GM19035 (cell line): ENCODE data around the gene ANG.

ENCODE experiments used
- ATAC-seq: cut with Tn5 transposase; IDR thresholded peaks from one replicate; pipeline ENCODE4 v1.9.1; 2021; ENCODE audit not compliant: unreplicated experiment

ANG gene

DNA sequence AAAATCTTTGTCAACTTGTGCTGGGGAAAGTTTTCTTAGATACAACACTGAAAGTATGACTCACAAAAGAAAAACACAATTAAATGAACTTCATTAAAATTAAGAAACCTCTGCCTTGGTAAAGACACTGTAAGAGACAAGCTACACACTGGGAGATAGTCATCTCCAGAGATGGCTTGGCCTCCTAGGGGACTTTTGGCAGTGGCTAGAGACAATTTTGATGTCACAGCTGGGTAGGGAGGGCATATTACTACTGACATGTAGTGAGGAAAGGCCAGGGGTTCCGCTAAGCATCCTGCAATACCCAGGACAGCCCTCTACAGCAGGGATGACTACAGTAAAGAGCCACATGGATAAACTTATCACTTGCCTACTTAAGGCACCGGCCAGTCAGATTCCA, 12.9 kb upstream of the ANG start:
- ATAC-seq = no peak

DNA sequence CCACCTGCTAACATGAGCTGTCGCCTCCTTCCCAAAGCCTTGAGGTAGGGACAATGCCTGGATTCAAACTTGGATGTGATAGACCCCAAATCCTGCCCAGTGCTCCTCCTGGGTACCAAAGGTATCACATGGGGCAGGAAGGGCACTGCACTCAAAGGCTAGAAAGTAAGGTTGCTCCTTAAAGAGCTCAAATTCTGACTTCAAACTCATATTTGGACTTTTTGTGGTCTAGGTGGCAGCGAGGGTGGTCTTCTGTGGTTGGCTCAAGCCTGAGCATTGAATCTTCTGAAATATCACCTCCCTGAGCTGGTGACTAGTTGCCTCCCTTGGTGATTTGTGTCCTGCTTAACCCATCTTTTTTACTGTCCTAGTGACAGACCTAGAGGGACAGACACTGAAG, 12.5 kb upstream of the ANG start:
- no peak for ATAC-seq

DNA sequence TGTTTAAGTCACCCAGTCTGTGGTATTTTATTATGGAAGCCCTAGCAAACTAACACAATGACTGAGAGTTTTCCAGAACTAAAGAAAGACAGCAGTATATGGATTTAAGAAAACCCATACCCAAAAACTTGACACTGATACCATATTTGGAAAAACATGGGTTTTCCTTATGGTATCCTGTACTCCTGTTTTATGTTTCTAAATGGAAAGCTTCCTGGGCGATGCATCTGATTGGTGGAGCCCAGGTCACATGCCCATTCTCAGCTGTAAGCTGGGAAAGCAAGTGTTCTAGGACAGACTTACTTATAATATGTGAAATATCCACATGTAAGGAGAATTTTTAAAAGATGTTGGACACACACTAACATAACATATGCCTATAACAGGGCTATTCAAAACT, 8.7 kb upstream of the ANG start:
- no peak for ATAC-seq

DNA sequence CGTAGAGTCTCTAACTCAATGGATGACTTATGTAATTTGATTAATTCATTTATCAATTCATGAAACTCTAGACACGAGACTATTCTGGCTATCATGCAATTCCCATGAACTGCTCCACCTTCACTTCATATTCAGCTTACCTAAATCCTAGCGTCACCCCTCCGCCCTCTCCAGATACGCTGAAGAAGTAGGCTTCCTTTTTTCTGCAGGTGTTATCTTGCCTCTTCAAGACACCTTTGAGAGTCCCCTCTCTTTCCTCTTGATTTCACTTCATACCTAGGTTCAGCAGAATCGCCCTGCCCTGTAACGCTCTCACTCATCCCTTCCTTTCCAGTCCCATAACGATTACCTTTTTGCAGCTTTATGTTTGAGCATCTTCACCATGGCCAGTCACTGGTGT, 8.2 kb upstream of the ANG start:
- no peak for ATAC-seq

DNA sequence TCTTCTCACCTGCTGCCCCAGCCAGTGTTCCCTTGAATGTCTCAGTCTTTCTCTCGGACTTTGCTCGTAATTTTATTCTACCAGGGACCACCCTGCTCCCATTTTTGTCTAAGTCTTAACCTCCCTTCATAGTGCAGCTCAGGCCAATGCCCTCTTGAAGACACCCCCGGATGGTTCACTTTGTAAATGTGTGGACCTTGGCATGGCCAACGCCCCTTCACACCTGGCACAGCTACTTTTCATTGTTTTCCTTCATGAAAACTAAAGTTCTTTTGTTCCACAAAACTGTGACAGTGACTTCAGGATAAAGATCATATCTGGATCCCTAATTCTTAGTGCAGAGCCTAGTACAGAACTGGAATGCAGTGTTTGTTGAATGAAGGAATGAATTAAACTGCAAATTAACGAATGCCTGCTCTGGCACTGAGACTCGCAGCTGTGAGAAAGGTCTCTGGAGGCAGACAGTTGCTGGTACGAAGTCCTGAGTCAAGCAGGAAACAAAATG, 7.7 kb upstream of the ANG start:
- ATAC-seq = no peak

DNA sequence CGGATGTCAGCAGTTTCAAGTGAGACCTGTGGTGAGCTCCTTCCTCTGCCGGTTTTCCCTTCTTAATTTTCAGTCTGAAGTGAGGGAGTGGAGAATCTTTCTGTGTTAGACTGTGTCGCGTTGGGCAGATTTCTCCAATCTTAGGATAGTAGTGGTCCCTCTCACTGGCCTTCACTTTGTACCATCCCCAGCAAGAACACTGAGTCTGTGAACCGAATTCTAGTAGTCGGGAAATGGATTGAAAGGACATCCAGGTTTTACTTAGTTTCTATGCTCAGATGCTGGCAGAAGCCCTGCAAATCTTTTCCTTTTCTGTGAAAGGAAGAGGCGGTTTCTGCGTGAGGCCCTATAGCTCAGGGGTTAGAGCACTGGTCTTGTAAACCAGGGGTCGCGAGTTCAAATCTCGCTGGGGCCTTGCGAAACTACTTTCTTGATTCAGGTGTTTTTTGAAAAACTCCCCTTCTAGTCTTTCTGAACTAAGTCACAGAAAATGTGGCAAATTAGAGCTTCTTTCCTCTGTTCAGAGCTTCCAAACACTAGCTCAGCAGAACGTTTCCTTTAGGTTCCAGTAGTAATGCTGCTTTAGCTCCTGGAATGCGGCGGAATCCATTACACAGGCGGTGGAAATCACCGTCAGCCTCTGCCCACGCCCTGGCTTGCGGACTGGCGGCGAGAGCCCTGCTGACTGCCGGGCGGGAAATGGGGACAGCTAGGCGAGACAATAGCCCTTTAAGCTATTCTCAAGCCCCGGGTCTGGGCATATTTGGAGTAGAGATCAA, 7.0 kb upstream of the ANG start:
- no peak for ATAC-seq

DNA sequence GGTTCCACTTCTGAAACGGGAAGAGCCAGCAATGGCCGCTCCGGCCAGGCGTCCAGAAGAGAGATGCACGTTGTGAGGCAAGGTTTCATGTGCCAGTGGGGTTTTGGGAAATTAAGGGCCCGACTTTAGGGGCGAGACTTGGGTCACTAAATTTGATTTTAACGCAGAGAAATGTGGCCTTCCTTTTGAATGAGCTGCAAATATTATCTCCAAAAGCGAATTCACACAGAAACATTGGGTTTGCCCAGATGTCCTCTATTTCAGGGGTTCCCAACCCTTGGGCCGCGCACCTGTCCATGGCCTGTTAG, 6.5 kb upstream of the ANG start:
- no peak for ATAC-seq

DNA sequence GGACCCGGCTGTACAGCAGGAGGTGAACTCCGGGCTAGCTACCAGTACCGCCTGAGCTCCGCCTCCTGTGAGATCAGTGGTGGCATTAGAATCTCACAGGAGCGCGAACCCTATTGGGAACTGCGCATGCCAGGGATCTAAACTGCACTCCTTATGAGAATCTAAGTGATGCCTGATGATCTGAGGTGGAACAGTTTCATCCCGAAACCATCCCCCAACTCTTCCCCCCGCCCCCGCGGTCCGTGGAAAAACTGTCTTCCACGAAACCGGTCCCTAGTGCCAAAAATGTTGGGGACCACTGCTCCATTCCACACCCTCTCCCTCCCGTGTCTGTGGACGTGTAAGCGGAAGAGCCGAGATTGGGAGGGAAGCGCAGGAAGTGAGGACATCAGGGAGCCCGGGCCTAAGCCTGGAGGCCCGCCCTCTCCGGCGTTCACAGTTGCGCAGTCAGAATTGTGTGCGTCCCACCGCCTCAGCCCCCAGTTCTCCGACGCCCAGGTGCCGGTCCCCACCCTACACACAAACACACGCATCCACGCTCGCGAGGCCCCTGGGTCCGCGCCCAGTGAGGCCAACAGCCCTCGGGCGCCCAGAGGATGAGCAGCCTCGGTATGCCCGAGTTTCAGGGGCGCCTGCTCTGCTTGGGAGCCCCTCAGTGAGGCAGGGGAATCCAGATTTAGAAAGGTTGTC, 6.0 kb upstream of the ANG start:
- peak; percentile 51 for ATAC-seq

DNA sequence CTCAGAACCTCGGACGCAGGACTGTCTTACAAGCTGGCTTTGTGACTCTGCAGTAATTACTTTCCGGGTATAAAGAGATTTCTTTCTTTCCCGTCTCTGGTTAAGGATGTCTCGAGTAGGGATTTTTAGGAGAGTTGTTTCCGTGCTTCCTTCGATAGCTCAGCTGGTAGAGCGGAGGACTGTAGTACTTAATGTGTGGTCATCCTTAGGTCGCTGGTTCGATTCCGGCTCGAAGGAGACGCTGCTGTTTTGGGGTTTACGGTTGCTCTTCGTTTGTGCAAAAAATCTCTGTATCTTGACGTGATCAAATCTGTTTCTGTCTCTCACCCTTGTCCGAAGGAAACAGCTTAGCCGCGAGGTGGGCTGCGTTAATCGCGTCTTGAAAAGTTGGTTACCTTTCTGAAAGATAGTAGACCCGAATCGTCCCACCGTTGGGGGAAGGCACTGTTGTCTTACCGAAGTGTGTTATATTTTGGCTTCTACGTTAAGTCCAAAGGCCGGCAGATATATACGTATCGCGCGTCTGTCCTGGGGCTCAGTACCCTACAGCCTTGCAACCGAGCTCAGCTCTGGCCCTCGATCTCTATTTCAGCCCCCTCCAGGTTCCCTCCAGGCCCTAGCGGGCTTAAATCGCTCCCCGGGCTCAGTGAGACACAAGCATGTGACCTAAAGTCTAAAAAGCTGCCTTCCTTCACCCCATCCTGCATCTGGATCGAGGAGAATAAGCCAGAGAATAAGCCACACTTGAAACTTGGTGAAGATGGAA, 5.3 kb upstream of the ANG start:
- peak; percentile 29 for ATAC-seq

DNA sequence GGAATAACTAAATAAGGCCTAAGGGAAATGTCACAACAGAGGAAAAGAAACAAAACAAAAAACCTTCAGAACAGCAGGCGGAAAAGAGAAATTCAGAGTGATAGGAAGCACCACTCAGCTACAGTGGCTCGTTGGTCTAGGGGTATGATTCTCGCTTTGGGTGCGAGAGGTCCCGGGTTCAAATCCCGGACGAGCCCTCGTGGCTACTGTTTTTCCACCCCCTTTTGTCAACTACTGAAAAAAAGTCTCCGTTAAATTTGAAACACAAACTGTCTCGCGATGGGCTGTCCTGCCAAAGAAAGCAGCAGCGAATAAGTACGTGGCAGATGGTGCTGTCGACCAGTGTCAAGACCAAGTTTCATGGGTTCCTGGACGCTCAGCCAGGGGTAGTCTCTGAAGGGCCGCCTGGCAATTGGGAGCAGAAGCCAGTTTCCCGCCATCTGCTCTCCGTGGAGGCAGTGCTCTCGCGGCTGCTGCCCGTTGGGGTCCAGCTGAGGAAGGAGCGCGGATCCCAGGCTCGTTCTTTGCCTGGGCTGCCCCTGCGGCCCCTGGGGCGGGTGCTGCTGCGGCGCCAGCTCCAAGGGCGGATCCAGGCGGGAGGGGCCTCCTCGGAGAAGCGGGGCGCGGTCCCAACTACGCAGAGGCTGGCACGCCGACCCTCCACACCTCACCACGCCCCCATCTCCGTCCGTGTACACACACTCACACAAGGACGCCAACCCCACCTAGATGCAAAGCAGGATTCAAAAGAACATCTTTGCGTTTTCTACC, 4.5 kb upstream of the ANG start, which contains the start of gene RNASE4:
TSS of gene RNASE4 (plus strand) at position 670 of the 771 bp plus-strand sequence. CDS start 14,812 bp downstream, outside the sequence.
- peak; percentile 34 for ATAC-seq

DNA sequence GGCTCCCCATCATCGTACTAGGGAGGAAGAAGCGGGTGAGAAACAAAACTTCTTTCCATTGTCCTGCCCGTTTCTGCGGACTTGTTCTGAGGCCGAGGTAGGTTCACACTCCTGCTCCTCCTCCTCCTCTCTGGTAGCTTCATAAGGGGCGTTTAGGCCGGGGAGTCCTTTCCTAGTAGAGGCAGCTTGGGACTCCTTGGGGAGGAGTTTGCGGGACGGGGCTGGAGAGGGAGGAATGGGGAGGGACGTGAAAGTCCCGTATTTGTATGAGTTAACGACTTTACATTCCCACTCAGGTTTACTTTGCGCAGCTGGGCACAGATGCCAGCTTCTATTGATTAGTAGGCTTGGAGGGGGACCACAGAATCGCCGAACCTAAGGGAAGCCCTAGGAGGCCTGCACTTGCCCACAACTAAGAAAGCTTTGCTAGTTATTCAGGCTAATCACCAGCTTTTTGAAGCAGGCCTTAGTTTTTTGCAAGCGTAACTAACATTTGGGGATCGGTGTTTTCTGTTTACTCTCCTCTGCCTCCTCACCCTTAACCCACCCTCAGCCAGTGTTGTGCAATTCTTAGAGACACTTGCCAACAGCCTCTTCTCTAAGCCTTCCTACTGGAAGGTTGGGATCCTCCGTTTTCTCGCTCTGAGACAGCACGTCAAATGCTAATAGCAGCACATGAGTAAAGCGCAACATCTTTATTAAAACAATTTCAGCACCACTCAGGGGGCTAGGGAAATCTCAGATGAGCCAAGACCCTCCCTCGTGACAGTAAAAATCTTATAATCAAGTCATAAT, 3.7 kb upstream of the ANG start:
- no peak for ATAC-seq

DNA sequence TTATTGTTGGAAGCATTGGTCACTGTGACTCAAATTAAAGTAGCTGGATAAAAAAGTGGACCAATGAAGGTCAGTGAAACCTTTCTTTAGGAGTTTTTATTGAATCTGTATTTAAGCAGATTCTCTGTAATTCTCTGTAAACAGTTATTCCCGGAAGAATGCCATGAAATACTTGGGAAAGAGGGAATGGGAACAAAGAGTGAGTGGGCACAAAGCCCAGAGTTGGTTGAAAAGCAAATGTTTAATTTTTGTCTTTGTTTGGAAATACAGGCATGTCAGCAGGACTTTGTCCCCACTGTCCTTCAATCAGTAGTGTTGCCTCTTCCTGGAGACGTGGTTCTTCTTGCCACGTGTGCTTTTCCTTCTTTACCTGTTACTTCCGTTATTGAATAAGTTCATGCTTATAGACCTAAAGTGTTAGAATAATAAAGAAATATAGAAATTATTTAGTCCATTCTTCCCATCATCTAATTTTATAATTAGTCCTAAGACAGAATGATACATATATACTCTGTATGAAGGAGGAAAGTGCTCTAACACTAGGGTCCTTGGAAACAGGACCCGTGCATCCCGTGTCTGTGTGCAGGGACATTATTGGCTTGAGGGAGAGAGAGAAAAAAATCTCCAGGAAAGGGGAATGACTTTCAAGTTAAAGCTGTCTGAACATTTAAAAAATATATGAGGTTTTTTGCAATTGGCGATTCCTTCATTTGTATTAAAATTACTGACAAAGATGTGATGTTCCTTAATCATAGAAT, 2.0 kb upstream of the ANG start:
- no peak for ATAC-seq

DNA sequence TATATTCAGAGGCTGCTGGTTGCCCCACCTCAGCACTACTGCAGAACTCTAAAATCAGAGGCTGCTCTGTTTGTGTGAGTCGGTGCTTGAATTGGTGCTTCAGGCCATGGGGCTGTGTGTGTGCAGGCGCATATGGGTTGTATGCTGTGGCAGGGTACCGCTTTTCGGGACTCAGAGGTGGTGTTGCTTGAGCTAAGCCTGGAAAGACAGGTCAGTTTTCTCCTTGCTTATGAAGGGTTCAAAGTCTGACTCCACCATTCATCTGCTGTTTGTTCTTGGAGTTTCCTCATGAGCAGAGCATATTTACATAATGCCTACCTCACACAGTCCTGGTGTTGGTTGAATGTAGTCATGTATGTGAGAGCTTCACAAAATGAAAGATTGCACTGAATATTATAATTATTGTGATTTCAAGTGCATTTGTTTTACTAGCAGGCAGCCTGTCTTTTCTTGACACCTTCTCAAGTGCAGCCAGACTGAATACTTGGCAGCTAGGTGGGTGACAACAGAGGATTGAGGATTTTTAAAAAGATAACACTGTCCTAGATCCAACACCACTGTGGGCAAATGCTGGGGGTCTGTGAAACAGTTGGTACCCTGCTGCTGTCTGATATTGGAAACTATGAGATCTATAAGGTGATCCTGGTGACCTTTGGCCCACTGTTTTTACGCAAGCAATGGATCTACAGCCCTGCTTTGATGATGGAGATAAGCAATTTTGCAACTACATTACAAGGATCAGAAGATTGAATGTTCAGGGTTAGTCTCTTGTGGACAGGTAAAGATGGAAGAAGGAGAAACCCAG, 1.0 kb upstream of the ANG start:
- ATAC-seq = no peak

DNA sequence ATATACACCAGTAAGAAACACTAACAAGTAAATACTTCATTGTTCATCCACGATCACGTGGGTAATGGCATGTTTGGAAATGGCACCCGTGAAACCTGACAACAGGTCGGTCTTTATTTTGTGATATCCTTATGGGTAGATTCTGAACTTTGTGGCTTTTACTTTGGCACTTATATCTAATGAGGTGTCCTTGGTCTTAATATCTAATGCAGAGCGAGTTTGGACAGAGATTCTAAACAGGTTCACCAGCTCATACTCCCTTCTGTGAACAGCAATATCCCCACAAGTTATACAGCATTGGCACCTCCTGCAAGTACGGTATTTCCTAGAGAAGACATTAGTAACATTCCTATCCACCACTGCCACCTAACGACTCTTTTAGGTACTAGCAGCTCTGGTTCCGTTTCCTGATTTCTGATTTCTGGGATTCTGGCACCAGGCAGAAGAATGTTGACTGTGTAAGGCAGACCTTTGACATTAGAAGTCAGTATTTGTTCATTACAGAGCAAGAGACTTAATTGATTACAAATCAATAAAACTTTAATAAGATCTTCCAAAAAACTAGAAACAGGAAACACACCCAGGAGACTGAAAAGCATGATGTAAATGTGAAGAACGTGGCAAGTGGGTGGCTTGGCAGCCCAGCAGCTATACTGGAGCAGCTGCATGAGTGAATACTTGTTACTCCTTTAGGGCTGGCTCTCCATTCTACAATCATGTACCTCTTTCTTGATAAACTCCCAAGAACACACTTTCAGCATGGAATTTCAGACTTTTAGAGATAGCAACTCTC, 2.5 kb downstream of the ANG start:
- peak; percentile 59 for ATAC-seq

DNA sequence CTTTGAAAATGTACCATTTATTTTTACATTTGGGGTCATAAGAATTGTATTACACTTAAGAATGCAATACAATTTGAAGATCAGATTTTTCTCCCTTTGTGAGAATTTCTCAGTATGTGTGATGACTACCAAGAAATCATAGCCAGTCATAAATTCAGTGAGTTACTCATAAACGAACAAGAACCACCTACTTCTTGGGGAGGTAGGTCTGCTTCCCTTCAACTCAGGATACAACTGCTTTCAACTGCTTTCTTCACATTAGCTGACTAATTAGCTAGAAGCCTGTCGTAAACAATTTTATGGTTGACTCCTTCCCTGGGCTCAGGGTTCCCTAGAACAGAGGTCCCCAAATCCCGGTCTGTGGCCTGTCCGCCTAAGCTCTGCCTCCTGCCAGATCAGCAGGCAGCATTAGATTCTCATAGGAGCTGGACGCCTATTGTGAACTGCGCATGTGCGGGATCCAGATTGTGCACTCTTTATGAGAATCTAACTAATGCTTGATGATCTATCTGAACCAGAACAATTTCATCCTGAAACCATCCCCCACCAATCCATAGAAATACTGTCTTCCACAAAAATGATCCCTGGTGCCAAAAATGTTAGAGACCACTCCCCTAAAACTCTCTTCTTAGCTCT, 3.7 kb downstream of the ANG start:
- no peak for ATAC-seq

DNA sequence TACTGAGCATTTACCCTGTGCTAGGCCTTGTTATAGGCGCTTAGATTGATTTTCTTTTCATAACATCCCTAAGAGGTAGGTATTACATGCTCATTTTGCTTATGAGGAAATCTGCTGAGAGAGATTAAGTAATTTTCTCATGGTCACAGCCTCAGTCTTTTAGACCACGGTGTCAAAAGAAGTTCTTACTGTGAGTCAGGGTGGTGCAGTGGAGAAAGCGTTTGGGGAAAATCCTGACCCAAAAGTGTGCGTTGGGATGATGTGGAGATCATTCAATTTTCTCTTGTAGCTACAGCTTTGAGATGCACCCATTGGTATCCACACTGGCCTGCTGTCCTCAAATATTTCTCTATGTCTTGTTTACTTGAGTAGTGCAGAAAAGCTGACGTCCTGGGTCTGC, 8.2 kb downstream of the ANG start:
- ATAC-seq = no peak

DNA sequence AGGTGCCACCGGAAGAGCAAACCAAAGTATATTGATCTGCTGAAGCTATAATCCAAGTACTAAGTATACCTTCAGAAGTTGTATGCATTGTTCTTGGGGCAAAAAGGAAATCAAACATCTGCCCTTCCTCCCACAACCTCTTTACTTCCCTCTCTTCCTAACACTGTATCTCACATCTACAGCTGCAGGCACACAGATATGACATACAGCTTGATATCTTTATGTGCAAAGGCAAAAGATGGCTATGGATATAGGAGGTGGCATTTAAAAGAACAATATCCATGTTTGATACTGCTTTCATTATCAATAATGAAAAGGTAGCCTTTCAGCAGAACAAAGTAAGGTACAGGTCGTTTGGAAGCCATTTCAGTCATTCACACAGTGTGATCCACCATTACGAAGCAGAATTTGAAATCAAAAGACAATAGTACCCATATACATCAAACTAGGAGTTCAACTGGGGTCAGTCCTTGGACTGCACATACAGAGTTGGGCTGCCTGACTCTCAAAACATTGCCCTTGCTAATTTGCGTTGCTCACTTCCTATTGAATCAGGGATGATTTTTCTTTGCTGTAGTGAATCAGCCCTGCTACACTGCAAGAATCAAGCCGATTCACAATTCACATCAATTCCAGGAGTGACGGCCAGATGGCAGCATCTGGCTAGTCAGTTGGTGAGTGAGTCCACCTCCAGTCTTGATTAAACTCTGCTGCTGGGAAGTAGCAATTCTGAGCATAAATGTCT, 8.9 kb downstream of the ANG start:
- peak; percentile 60 for ATAC-seq
